Nephron progenitor cell (in vitro differentiated cells): ENCODE measurements around the gene ADCK2.
"Not testable (repeated sequence)": the region's sequence is repeated elsewhere in the genome, so short reads cannot be mapped to it uniquely, and the experiment has no call there.

Experiments
- DNase-seq: peaks from one replicate; pipeline ENCODE4 v3.0.0; 2021
- H3K27ac Mint-ChIP-seq: 2 replicates; pipeline ENCODE4 v1.8.0; 2021; ENCODE audit warnings: mild to moderate bottlenecking, moderate library complexity, mixed read lengths
- H3K27me3 Mint-ChIP-seq: 2 replicates; pipeline ENCODE4 v1.8.0; 2021; ENCODE audit warnings: mild to moderate bottlenecking, low read depth, mixed read lengths; ENCODE audit not compliant: poor library complexity
- H3K36me3 Mint-ChIP-seq: 2 replicates; pipeline ENCODE4 v1.8.0; 2021; ENCODE audit warnings: low read depth, mixed read lengths
- H3K4me1 Mint-ChIP-seq: 2 replicates; pipeline ENCODE4 v1.8.0; 2021; ENCODE audit warnings: mixed read lengths
- H3K4me3 Mint-ChIP-seq: 2 replicates; pipeline ENCODE4 v1.8.0; 2021; ENCODE audit warnings: mild to moderate bottlenecking, moderate library complexity, mixed read lengths
- H3K9me3 Mint-ChIP-seq: 2 replicates; pipeline ENCODE4 v1.8.0; 2021; ENCODE audit warnings: mild to moderate bottlenecking, moderate library complexity, mixed read lengths
- CTCF ChIP-seq: fragments of 200-600 bp; sonication (generic); IDR thresholded peaks from 2 replicates; pipeline ENCODE4 v1.5.0; 2021; ENCODE audit warnings: antibody characterized with exemption

The ADCK2 gene

GRCh38 chr7:140675726-140676125, 3.0 kb downstream of the ADCK2 start:
- DNase-seq = no peak
- Mint-ChIP-seq H3K4me1 (peaks cover 39% of the 10 kb centered on the region), H3K36me3 (peaks cover 19% of the 10 kb centered on the region), H3K9me3 (no peaks in the 10 kb centered on the region), H3K27me3 (peaks cover 45% of the 10 kb centered on the region), H3K27ac (no peak overlapping the region), H3K4me3 (no peak overlapping the region)
- TF ChIP-seq CTCF = no peak

- H3K27me3 Mint-ChIP-seq = peaks cover 41% of the 10 kb centered on the region
- no peak overlapping the region for H3K4me3 Mint-ChIP-seq
- no peaks in the 10 kb centered on the region for H3K9me3 Mint-ChIP-seq
- peaks cover 24% of the 10 kb centered on the region for H3K36me3 Mint-ChIP-seq
- no peak for TF ChIP-seq CTCF
- DNase-seq = no peak
- H3K4me1 Mint-ChIP-seq = peaks cover 37% of the 10 kb centered on the region
- H3K27ac Mint-ChIP-seq = no peak overlapping the region
Measured at GRCh38 chr7:140676306-140676705, 3.6 kb downstream of the ADCK2 start.

GRCh38 chr7:140676956-140677355, 4.2 kb downstream of the ADCK2 start:
- Mint-ChIP-seq H3K27me3 (peaks cover 36% of the 10 kb centered on the region), H3K36me3 (peaks cover 25% of the 10 kb centered on the region), H3K4me1 (peaks cover 36% of the 10 kb centered on the region)
- H3K9me3 Mint-ChIP-seq, H3K4me3 Mint-ChIP-seq, H3K27ac Mint-ChIP-seq, DNase-seq: not testable (repeated sequence)

GRCh38 chr7:140677496-140677895, 4.8 kb downstream of the ADCK2 start:
- Mint-ChIP-seq H3K27me3 (peaks cover 30% of the 10 kb centered on the region), H3K9me3 (no peaks in the 10 kb centered on the region), H3K4me3 (no peak overlapping the region), H3K36me3 (peaks cover 30% of the 10 kb centered on the region), H3K27ac (no peak overlapping the region), H3K4me1 (peaks cover 36% of the 10 kb centered on the region)
- no peak for DNase-seq
- no peak for TF ChIP-seq CTCF

- Mint-ChIP-seq H3K27me3 (peaks cover 30% of the 10 kb centered on the region), H3K9me3 (no peaks in the 10 kb centered on the region), H3K4me1 (peaks cover 36% of the 10 kb centered on the region), H3K36me3 (peaks cover 30% of the 10 kb centered on the region), H3K4me3 (no peak overlapping the region), H3K27ac (no peak overlapping the region)
- DNase-seq = no peak
- no peak for TF ChIP-seq CTCF
Measured at GRCh38 chr7:140678081-140678815, 5.5 kb downstream of the ADCK2 start.

- no peak for TF ChIP-seq CTCF
- no peak overlapping the region for H3K4me3 Mint-ChIP-seq
- no peak overlapping the region for H3K27ac Mint-ChIP-seq
- H3K27me3 Mint-ChIP-seq = peaks cover 25% of the 10 kb centered on the region
- no peak for DNase-seq
- H3K36me3 Mint-ChIP-seq = peaks cover 32% of the 10 kb centered on the region
- peaks cover 36% of the 10 kb centered on the region for H3K4me1 Mint-ChIP-seq
- no peaks in the 10 kb centered on the region for H3K9me3 Mint-ChIP-seq
Measured at GRCh38 chr7:140678816-140679130, 6.0 kb downstream of the ADCK2 start.
